K562 (cell line): Measurements from ENCODE around the gene GALNS. TPM values are rescaled to one million over a fixed set of nuclear protein-coding genes. Genes with fewer than 3 reads are reported as not detected.

Experiments used
- ATAC-seq: fragments of 200-7000 bp; cut with Tn5 transposase; 3 replicates; pipeline ENCODE4 v1.9.1; 2020; ENCODE audit warnings: moderate library complexity
- BruUV-seq: library from RNA; stranded (reverse); fragments of 400-500 nt; replicated peaks from 2 replicates; lab custom pipeline; 2021; lab: Mats Ljungman, UMichigan
- CTCF ChIA-PET: fragments of 300-600 bp; formaldehyde crosslinking; extraction: SDS; loops from one replicate; lab custom pipeline; 2021; ENCODE audit warnings: low intra/inter-chr PET ratio; lab: Yijun Ruan, JAX
- POLR2A ChIA-PET: fragments of 300-600, 350-650 bp; sonication (Branson Sonifier 250); formaldehyde crosslinking; extraction: SDS; loops from one replicate; lab custom pipeline; 2021; ENCODE audit warnings: antibody characterized with exemption, inconsistent platforms; lab: Yijun Ruan, JAX
- DNase-seq, 4 experiments: peaks; one replicate each; pipeline versions ENCODE4 v3.0.0 to v3.0.0-alpha.2; 2011 to 2018; ENCODE audit warnings: low spot score in 3 of 4, mixed read lengths in 3 of 4; ENCODE audit errors: extremely low read depth in 1 of 4
- FAIRE-seq: peaks from 2 replicates; lab custom pipeline; 2011; peaks lifted over from hg19 to GRCh38; lab: Jason Lieb, UNC
- H2AFZ ChIP-seq: 2 replicates; pipeline ENCODE4 v1.6.0; 2011; ENCODE audit warnings: low read depth, low read length, control low read depth, inconsistent platforms
- H3K27ac ChIP-seq: fragments of 200-600 bp; 3 replicates; pipeline ENCODE4 v1.8.0; 2011; ENCODE audit warnings: low read depth, mild to moderate bottlenecking, control low read depth, inconsistent platforms, low read length, moderate library complexity, mixed read lengths; ENCODE audit errors: extremely low read depth
- H3K27me3 ChIP-seq, 2 experiments: fragments of 300-600 bp in 1 of 2; 2 replicates in 1 of 2; 3 replicates in 1 of 2; pipeline versions ENCODE4 v1.6.0 to v1.8.0; 2011; ENCODE audit warnings: inconsistent platforms in 2 of 2, low read length in 2 of 2, mild to moderate bottlenecking in 1 of 2, mixed read lengths in 1 of 2, moderate library complexity in 1 of 2; ENCODE audit not compliant: control insufficient read depth in 2 of 2, insufficient read depth in 2 of 2
- H3K36me3 ChIP-seq: fragments of 300-600 bp; 3 replicates; pipeline ENCODE4 v1.8.0; 2011; ENCODE audit warnings: mild to moderate bottlenecking, low read length, inconsistent platforms; ENCODE audit not compliant: control insufficient read depth, insufficient read depth
- H3K4me1 ChIP-seq, 2 experiments: fragments of 200-600 bp in 1 of 2; replicated peaks in 1 of 2; 2 replicates in 1 of 2; 3 replicates in 1 of 2; pipeline versions ENCODE4 v1.5.1 to v1.8.0; 2011; ENCODE audit warnings: inconsistent platforms in 2 of 2, low read length in 2 of 2, mild to moderate bottlenecking in 1 of 2, mixed read lengths in 1 of 2, moderate library complexity in 1 of 2; ENCODE audit not compliant: control insufficient read depth in 2 of 2, insufficient read depth in 2 of 2
- H3K4me2 ChIP-seq: 2 replicates; pipeline ENCODE4 v1.6.1; 2011; ENCODE audit warnings: low read length, control low read depth, inconsistent platforms, mixed read lengths; ENCODE audit not compliant: insufficient read depth
- H3K4me3 ChIP-seq: fragments of 200-600 bp; sonication (generic), shearing (Covaris generic); 2 replicates; pipeline ENCODE4 v1.5.1; 2016; ENCODE audit warnings: control low read depth, inconsistent platforms
- H3K79me2 ChIP-seq: fragments of 200-600 bp; 3 replicates; pipeline ENCODE4 v1.8.0; 2011; ENCODE audit warnings: low read length, inconsistent platforms; ENCODE audit not compliant: control insufficient read depth, insufficient read depth
- H3K9ac ChIP-seq, 2 experiments: 2 replicates each; pipeline versions ENCODE4 v1.6.0 to v1.6.1; 2011; ENCODE audit warnings: low read depth in 2 of 2, low read length in 2 of 2, control low read depth in 1 of 2, inconsistent platforms in 1 of 2, mild to moderate bottlenecking in 1 of 2, mixed read lengths in 1 of 2; ENCODE audit not compliant: insufficient read depth in 1 of 2
- H3K9me1 ChIP-seq: one replicate; pipeline ENCODE4 v1.6.0; 2011; ENCODE audit warnings: inconsistent platforms, mild to moderate bottlenecking, low read length, moderate library complexity; ENCODE audit not compliant: control insufficient read depth, insufficient read depth
- H3K9me3 ChIP-seq: replicated peaks from 2 replicates; pipeline ENCODE4 v1.5.1; 2011; ENCODE audit warnings: low read depth, low read length, inconsistent platforms; ENCODE audit not compliant: control insufficient read depth, insufficient read depth
- H4K20me1 ChIP-seq: replicated peaks from 2 replicates; pipeline ENCODE4 v1.6.1; 2011; ENCODE audit warnings: low read length, inconsistent platforms, mixed read lengths; ENCODE audit not compliant: control insufficient read depth, insufficient read depth
- ARHGAP35 ChIP-seq: fragments of 450-650 bp; IDR thresholded peaks from 2 replicates; pipeline ENCODE4 v1.6.1; 2018; ENCODE audit not compliant: partially characterized antibody
- E2F6 ChIP-seq, 2 experiments: IDR thresholded peaks; 2 replicates each; pipeline ENCODE4 v1.6.1; 2011; ENCODE audit warnings: borderline replicate concordance in 1 of 2, control low read depth in 1 of 2, low read depth in 1 of 2, low read length in 1 of 2, mild to moderate bottlenecking in 1 of 2, mixed read lengths in 1 of 2, moderate library complexity in 1 of 2; ENCODE audit not compliant: insufficient read depth in 1 of 2, insufficient read length in 1 of 2, poor library complexity in 1 of 2, severe bottlenecking in 1 of 2; ENCODE audit errors: extremely low read depth in 1 of 2
- EWSR1 ChIP-seq: fragments of 450-650 bp; IDR thresholded peaks from 2 replicates; pipeline ENCODE4 v1.6.1; 2018; ENCODE audit warnings: borderline replicate concordance, mild to moderate bottlenecking, low read depth, moderate library complexity; ENCODE audit not compliant: partially characterized antibody
- LEF1 ChIP-seq: fragments of 450-650 bp; IDR thresholded peaks from 2 replicates; pipeline ENCODE4 v1.6.1; 2016; ENCODE audit warnings: mild to moderate bottlenecking
- NFE2 ChIP-seq: IDR thresholded peaks from 2 replicates; pipeline ENCODE4 v1.6.1; 2014; ENCODE audit warnings: antibody characterized with exemption, low read depth
- POLR2G ChIP-seq: fragments of 200-400 bp; formaldehyde crosslinking; IDR thresholded peaks from 2 replicates; pipeline ENCODE4 v1.6.1; 2017; ENCODE audit warnings: low read depth, mild to moderate bottlenecking, antibody characterized with exemption, low read length, moderate library complexity
- RBFOX2 ChIP-seq: fragments of 200-400 bp; formaldehyde crosslinking; IDR thresholded peaks from 2 replicates; pipeline ENCODE4 v1.6.1; 2017; ENCODE audit warnings: low read depth, mild to moderate bottlenecking, low read length, moderate library complexity
- SETDB1 ChIP-seq: IDR thresholded peaks from one replicate; pipeline ENCODE4 v1.6.1; 2012; ENCODE audit warnings: low read length, control low read depth, inconsistent platforms
- WGBS: fragments of 100-300 bp; shearing (Covaris generic); methylation state at CpG from one replicate; pipeline ENCODE4 v1.1.6; 2016; ENCODE audit warnings: low coverage, mixed read lengths; ENCODE audit not compliant: insufficient coverage; ENCODE audit errors: missing lambda C conversion rate; 5-methylcytosine and 5-hydroxymethylcytosine counted together
- in situ Hi-C: fragments of 300-500 bp; cut with MboI; formaldehyde crosslinking; loops from 4 replicates; pipeline ENCODE4 v1.15.0; 2018; ENCODE audit warnings: inconsistent platforms, mixed read lengths
- intact Hi-C: fragments of 100-400 bp; cut with micrococcal nuclease; formaldehyde crosslinking; loops from 2 replicates; pipeline ENCODE4 v1.14.2; 2022
- polyA plus RNA-seq, 8 experiments: library from polyadenylated mRNA; depleted of rRNA in 4 of 8; stranded (reverse) in 5 of 8; unstranded in 3 of 8; fragments of >200 nt; fragmentation: Nextera tagmentation in 2 of 8; fragmentation: Illumina TruSeq in 1 of 8; extraction: Ambion mirVana in 2 of 8; extraction: Trizol in 1 of 8; gene quantifications; 2 replicates each; pipeline versions ENCODE4 v1.2.1 to v1.2.3, GENCODE V29; 2011 to 2014; ENCODE audit warnings: inconsistent platforms in 1 of 8, missing spikeins in 1 of 8
- total RNA-seq, 7 experiments: library from RNA; depleted of rRNA in 6 of 7; stranded (reverse); fragments of >200 nt in 6 of 7; fragmentation: Illumina TruSeq in 2 of 7; extraction: Trizol in 2 of 7; gene quantifications; 2 replicates each; pipeline versions ENCODE4 v1.2.1 to v1.2.3, GENCODE V29; 2011 to 2021; ENCODE audit warnings: low replicate concordance in 1 of 7

GALNS gene
- total and polyA plus RNA-seq, 9 of the 15 experiments (the other 6 are each of a cell fraction or from before 2014, with no cell fraction given), result 0.38 to 13.2 (median 4.3) TPM

- Histone ChIP-seq H3K4me2 (no peak overlapping the region), H3K4me1 (peaks cover 0 to 57% of the 10 kb centered on the region in 2 experiments; a peak in 2 of 5 replicates), H4K20me1 (0 out of 2 replicates have a peak, but pooled peaks cover 4% of the 10 kb centered on the region), H3K36me3 (peaks cover 30% of the 10 kb centered on the region; the same call in 2 of the 3 replicates), H2AFZ (no peak overlapping the region), H3K9me1 (no peaks in the 10 kb centered on the region), H3K9me3 (no peaks in the 10 kb centered on the region), H3K27me3 (no peaks in the 10 kb centered on the region), H3K9ac (no peak overlapping the region), H3K27ac (no peak overlapping the region), H3K79me2 (no peaks in the 10 kb centered on the region), H3K4me3 (no peak overlapping the region)
- no peak for DNase-seq
- ChIA-PET POLR2A (interaction anchor here (0.6 to 1.3 kb wide), 4 partner anchors 13 to 1219 kb away, joined by 3 to 5 read pairs (median 4); no protein-coding TSS in a partner anchor), CTCF (no interaction called here)
- no peak for ATAC-seq
- no TSS peak for BruUV-seq
- 76% methylated on average over 8 of the region's 15 CpGs for WGBS
- in situ Hi-C loops (no loop called here), intact Hi-C loops (no loop called here)
- TF ChIP-seq RBFOX2, result peak; percentile 44; the same call in 1 of the 2 replicates
- TF ChIP-seq POLR2G, result peak; percentile 47; the same call in 1 of the 2 replicates
- no peak for TF ChIP-seq NFE2
- no peak for FAIRE-seq
Measured at GRCh38 chr16:88864099-88864498, 7.4 kb upstream of the GALNS start.

- in situ Hi-C loops, result no loop called here
- DNase-seq (no peak), FAIRE-seq (no peak), ATAC-seq (no peak)
- WGBS, result 79% methylated on average over 9 of the region's 13 CpGs
- no peaks in the 10 kb centered on the region for H3K27me3 ChIP-seq
- no peak for TF ChIP-seq ARHGAP35
- TF ChIP-seq SETDB1, result no peak
- TF ChIP-seq E2F6 (IDR thresholded peaks at IDR 0.05; ENCODE audit: borderline replicate concordance in 1 of 2, extremely low read depth in 1 of 2, insufficient read depth in 1 of 2, insufficient read length in 1 of 2, low read depth in 1 of 2, low read length in 1 of 2, poor library complexity in 1 of 2, severe bottlenecking in 1 of 2), result no peak
- no peak for TF ChIP-seq LEF1
- TF ChIP-seq EWSR1, result no peak
- ChIA-PET CTCF (no interaction called here), POLR2A (no interaction called here)
- intact Hi-C loops, result no loop called here
- peak overlapping the region in 1 of 2 experiments; percentile 64; a peak in 1 of 4 replicates for H3K9ac ChIP-seq
- H3K4me3 ChIP-seq, result no peak overlapping the region
- no TSS peak for BruUV-seq
- H3K36me3 ChIP-seq, result peaks cover 37% of the 10 kb centered on the region; the same call in 2 of the 3 replicates
- H3K79me2 ChIP-seq, result peaks cover 2% of the 10 kb centered on the region; the same call in 2 of the 3 replicates
- no peak overlapping the region for H3K27ac ChIP-seq
- no peak overlapping the region for H2AFZ ChIP-seq
- no peaks in the 10 kb centered on the region for H3K9me3 ChIP-seq
- no peak overlapping the region for H3K4me2 ChIP-seq
- 0 out of 2 replicates have a peak, but pooled peaks cover 4% of the 10 kb centered on the region for H4K20me1 ChIP-seq
- peaks cover 0 to 58% of the 10 kb centered on the region in 2 experiments; a peak in 2 of 5 replicates for H3K4me1 ChIP-seq
- no peaks in the 10 kb centered on the region for H3K9me1 ChIP-seq
Measured at GRCh38 chr16:88863426-88863825, 6.7 kb upstream of the GALNS start.
